ENCODE measurements around the gene ZNF710.

The ZNF710 gene

DNA sequence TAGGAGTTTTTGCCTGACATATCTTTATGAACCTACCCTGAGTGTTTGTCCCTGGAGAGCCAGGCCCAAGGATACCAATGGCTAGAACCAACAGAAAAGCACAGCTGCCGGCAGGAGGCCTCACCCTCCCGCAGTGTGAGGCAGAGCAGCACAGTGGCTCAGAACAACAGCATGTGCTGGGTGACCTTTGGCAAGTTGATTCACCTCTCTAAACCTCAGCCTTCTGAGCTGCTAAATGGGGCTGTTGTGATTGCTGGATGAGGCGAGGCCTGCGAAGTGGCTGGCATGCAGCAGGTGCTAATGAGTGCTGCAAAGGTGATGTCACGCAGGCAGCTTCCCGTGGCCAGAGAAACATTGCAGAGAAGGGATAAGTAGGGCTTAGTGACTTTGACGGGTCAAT is 77.8 kb downstream of the ZNF710 start:
- no peak for DNase-seq (ENCODE audit: low read depth in 2 of 2, low spot score in 1 of 2)

DNA sequence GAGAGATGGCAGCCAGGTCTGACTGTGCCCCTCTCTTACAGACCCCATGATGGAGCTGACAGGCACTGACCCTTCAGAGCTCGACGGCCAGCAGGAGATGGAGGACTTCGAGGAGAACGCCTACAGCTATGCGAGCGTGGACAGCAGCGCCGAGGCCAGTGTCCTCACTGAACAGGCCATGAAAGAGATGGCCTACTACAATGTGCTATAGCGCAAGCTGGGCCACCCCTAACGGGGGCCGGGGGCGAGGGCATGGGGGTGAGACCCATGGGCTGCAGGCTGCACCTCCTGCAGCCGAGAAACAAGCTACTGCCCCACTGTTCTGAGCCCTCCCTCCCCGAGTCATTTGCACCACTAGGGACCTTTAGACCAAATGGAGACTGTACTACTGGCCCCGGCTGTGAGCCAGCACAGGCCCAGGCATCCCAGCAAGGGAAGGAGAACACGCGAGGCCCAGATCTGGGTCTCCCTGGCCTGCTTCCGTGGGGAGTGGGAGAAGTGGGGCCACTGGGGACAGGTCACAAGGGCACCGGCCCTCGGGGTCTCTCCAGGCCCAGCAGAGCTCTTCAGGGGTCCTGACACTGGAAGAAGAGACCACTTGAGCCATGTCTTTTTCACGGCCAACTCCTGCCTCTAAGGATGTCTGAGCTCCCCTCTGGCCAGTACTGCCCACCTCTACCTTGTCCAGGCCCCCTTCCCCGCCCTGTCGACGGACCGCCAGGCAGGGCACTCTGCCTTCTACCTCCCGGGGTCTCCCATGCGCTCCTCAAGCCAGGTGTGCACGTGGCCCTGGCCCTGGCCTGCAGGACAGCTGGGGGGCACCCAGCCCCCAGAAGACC is 78.7 kb downstream of the ZNF710 start:
- DNase-seq (ENCODE audit: low read depth in 2 of 2, low spot score in 1 of 2) = no peak

DNA sequence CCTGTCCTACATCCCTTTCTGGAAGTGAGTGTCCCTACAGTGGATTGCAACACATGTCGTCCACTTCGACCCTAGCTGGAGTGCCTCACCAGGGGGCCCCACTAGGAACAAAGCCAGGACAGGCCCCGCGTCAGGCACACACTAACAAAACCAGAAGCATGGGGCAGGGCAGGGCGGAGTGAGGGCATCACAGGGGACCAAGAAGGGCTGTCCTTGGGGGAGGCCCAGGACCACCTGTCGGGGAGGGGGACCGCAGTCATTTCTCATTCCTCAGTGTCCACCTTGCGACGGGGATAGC is 79.3 kb downstream of the ZNF710 start:
- DNase-seq (ENCODE audit: low read depth in 2 of 2, low spot score in 1 of 2) = no peak

DNA sequence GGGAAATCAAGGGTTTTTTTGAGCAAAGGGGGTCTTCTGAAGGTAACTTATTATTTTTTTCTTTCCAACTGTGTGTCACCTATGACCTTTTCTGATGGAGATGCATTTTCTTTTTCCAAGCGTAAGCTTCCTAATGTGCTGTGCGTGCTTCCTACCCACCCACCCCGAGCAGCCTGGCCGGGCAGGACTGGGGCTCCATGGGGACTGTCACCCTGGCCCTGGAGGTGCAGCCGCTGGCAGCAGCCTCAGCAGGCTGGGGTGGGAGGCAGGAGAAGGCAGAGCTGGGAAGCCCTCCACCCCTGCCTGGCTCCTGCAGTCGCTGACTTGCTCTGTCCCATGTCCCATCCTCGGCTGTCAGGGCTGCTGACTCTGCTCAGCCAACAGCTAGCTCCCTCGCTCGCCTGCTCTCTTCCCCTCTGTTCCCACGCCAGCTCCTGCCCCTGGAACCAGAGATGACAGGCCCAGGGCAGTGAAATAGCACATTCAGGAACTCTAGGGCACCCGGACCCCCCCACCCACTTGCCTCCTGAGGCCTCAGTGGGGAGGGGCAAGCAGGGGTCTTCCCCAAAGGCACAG is 79.8 kb downstream of the ZNF710 start:
- no peak for DNase-seq (ENCODE audit: low read depth in 2 of 2, low spot score in 1 of 2)

DNA sequence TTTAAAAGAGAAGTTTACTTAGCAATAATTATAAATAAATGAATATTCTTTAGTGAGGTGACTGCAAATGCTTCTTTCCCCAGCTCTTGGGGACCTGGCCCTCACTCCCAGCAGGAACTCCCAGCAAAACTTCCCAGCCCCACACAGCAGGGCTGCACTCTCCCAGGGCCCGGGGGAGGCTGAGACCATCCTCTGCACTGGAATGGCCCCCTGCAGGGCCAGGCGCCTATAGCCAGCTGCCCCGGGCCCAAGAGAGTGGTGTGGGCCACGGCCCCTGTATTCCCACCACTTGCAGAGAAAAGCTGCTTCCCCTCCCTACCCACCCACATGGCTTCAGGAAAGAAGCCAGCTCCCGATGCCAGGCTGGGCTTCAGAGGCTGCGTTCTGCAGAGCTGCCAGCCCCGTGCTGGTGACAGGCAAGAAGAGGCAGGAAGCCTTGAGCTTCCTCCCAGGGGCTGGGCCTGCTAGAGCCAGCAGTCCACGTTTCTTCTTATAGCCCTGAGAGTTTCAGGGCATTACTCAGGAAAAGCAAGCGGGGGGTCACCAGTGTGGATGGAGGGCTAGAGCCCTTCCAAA is 81.1 kb downstream of the ZNF710 start:
- no peak for DNase-seq (ENCODE audit: low read depth in 2 of 2, low spot score in 1 of 2)

DNA sequence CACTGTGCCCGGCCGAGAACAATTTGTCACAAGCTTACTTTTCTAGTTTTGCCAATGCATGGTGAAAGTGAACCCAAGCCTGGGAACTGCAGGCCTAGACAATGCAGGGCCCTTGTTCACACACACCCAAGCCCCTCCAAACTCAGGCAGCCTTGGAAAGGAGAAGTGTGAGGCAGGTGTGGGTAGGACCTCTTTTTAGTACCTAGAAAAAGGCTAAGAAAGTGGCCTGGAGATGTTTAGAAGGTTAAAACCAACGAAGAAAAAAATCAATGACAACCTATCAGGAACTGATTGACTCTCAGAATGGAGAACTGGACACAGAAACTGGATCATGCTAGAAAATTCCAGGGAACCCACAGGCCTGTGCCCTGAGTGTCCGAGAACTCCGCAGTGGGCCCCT is 82.3 kb downstream of the ZNF710 start:
- no peak for DNase-seq (ENCODE audit: low read depth in 2 of 2, low spot score in 1 of 2)

DNA sequence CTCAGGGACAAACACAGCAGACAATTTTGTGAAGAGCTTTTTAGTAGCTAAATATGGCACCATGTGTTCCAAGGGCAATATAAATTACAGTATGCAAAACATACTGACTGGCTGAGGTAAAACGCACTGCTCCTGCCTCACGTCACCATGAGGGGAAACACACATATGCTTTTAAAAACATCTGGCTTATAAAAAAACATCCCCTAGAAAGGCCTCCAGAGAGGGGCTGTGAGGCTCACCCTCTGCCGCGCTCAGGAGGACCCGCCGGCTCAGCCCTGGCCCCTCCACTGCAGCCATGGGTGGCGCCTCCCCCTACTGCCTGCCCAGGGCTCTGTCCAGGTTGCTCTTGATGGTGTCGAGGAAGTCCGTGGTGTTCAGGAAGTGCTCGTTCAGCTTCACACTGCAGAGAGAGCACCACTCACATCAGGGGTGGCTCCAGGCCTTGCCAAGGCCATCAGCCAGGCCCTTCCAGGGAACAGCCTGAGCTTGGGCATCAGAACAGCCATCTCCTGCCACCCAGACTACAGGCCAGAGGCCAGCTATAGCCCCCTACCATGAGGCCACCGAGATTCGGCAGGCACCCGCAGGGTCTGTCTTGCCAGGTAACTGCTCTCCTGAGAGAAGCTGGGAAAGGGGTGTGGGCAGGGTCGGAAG is 83.0 kb downstream of the ZNF710 start:
- DNase-seq (ENCODE audit: low read depth in 2 of 2, low spot score in 1 of 2) = no peak

DNA sequence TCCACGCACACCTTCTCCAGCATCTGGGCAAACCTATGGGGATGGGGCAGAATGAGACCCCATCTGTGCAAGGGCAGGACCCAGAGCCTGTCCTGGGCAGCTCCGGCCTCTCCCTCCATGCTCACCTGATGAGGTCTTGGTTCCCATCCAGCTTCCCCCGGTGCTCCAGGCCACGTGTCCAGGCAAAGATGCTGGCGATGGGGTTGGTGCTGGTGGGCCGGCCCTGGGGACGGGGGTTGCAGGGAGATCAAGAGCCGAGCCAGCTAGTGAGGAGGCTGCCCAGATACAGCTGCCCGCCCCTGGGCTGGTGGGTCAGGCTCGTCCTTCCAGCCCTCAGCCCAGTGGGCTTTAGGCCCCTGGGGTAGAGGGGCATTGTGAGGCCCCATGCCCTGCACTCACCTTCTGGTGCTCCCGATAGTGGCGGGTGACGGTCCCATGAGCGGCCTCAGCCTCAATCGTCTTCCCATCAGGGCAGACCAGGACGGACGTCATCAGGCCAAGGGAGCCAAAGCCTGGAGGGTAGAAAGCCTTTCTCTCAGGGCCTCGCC is 83.8 kb downstream of the ZNF710 start:
- DNase-seq (ENCODE audit: low read depth in 2 of 2, low spot score in 1 of 2) = no peak

DNA sequence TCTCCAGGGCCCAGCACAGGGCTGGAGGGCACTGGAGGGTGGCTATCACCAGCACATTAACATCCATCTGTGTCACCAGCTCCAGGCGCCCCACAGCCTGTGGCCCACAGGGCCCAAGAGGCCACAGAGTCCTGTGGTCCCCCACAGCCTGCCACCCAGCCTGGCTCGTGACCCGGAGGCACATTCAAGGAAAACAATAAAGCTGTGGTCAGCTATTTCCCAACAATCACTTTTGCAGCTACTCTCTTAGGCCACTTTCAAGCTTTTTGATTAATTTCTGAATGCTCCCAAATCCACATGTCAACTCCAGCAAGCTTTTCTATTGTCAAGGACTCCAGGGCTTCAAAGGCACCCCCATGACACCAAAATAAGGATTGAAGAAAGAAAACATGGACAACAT is 84.4 kb downstream of the ZNF710 start:
- no peak for DNase-seq (ENCODE audit: low read depth in 2 of 2, low spot score in 1 of 2)

DNA sequence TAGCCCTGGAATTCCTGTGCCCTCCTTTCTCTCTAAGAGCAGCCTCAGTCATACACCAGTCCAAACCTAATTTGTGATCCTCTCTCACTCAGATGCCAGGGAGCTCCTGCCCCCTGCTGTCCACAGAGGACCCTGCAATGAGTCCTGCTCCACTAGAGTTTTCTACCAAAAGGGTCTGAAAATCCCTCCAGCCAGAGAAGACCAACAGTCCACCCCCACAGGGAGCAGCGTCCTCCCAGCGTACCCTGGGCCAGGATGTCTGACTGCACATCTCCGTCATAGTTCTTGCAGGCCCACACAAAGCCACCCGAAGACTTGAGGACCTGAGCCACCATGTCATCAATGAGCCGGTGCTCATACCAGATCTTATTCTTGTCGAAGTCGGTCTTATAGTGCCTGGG is 85.7 kb downstream of the ZNF710 start:
- DNase-seq (ENCODE audit: low read depth in 2 of 2, low spot score in 1 of 2) = no peak

DNA sequence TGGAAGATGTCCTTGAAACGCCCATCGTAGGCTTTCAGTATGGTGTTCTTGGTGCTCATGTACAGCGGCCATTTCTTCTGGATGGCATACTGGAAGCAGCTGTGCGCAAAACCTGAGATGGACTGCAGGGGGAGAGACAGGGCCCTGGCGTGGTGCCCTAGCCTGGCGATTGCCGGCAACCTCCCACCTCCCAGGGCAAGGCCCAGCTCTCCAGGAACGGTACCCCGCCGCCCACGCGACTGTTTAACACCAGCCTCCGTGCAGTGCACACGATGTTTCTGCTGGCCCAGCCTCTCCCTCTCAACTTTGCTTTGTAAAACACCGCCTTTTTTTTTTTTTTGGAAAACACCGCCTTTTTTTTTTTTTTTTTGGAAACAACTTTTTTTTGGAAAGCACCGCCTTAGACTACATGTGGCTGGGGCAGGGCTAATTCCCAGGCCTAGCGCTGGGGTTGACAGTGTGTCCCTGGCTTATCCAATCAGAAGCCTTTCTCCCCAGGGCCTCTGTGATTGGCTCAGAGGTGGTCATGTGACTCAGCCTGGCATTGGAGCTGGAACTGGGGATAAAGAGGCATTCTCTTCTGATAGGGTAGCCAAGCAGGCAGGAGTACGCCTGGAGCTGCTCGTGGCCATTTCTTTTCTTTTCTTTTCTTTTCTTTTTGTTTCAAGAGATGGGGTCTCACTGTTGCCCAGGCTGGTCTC is 86.5 kb downstream of the ZNF710 start:
- DNase-seq (ENCODE audit: low read depth in 2 of 2, low spot score in 1 of 2) = no peak

DNA sequence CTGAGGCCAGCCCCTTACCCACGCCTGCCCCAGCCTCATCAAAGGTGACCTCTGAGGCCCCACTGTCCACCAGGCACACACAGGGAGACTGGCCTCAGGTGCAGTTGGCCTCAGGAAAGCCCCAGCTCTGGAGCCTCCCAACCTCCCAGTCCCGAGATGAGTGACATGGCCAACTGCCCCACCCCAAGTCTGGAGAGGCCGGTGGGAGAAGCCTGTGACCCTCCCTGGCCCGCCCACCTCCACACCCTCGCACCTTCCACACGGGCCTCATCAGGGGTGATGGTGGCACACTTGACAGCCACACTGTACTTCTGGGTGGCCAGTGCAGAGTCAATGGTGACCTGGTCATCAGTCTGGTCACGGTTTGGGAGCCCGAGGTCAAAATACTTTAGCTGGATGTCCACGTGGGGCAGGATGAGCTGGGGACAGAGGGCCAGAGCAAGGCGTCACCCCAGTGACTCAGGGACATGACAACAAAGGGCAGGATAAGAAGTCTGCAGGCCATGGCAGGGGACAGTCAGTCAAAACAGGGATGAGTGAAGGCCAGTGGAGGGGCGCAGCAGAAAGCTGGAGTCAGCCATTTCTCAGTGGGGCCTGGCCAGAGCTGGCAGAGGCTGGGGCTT is 89.2 kb downstream of the ZNF710 start:
- no peak for DNase-seq (ENCODE audit: low read depth in 2 of 2, low spot score in 1 of 2)

DNA sequence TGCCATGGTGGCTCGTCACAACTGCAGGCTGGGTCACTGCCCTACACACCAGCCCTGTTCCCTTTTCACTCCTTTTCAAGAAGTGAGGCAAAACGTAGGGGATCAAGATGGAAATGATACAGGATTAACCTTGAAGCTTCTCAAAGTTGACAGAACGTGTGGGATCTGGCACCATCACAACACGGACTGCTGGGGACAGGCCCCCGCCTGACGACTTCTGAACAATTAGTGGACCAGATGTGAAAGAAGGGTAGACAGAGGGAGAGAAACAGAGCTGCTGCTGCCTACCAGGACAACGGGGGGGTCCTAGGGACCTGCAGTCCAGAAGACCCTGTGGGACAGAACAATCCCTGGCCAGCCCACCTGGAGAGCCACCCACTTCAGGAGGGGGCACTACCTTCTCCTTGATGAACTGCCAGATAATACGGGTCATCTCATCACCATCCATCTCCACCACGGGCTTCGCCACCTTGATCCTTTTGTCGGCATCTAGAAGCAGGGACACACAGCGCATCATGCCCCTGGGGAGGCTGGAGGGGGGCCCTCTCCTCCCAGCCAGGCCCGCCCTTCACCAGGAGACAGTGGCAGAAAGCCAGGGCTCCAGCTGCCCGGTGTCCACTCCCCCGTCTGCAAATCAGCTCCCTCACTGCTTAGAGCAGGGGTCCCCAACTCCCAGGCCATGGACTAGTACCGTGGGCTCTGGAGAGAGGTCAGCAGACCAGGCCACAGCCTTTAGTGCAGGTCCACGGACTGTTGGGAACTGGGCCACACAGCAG is 90.2 kb downstream of the ZNF710 start:
- DNase-seq (ENCODE audit: low read depth in 2 of 2, low spot score in 1 of 2) = no peak

DNA sequence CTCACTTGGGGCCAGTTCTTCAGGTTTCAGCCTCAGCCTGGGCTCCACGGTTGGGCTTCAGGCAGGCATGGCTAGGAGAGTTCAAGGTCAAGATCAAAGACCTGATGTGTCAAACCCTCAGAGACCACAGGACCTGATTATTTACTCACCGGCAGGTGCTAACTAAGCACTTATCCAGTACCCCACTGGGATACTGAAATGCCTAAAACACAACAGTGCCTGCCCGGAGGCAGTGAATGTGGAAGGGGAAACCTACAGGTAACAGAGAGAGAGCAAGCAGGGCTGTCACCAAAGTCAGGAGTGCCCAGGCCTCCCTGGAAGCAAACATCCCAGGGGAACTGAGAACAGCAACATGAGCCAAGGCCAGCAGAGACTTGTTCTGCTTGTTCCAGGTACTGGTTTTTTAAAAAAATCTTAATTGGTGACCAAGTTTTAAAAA is 94.4 kb downstream of the ZNF710 start:
- DNase-seq (ENCODE audit: low read depth in 2 of 2, low spot score in 1 of 2) = no peak

DNA sequence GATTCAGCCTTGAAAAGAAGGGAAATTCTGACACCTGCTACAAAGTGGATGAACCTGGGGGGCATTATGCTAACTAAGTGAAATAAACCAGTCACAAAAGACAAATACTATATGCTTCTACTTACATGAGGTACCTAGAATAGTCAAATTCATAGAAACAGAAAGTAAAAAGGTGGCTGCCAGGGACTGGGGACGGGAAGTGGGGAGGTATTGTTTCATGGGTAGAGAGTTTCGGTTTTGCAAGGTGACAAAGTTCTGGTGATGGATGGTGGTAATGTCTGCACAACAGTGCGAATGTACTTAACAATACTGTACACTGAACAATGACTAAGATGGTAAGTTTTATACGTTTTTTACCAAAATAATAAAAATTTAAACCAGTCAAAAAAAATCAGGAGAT is 96.4 kb downstream of the ZNF710 start:
- DNase-seq (ENCODE audit: low read depth in 2 of 2, low spot score in 1 of 2) = peak in 1 of 2 donors; percentile 41

DNA sequence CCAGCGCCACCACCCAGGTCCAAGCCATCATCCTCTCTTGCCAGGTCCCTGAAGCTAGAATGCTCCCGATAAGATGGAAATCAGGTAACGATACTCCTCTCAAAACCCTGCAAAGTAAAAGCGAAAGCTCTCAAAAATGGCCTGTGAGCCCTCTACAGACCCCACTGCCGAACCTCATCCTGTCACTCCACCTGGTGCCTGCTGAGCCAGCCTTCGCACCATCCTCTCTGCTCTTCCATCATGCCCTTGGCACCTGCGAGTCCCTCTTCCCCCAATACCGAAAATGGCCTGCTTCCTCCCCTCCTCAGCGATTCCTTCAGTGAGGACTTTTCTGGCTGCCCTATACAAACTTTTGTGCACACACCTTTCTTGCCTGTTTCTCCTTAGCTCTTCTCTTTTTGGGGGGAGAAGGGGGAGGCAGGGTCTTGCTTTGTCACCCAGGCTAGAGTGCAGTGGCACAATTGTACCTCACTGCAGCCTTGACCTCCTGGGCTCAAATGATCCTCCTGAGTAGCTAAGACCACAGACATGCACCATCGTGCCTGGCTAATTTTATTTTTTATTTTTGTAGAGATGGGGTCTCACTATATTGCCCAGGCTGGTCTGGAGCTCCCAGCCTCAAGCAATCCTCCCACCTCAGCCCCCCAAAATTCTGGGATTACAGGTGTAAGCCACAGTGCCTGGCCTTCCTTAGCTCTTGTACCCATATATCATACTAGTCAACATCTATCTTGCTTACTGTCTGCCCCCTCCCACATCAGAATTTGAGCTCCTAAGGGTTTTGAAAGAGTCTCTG is 98.1 kb downstream of the ZNF710 start:
- no peak for DNase-seq (ENCODE audit: low read depth in 2 of 2, low spot score in 1 of 2)

DNA sequence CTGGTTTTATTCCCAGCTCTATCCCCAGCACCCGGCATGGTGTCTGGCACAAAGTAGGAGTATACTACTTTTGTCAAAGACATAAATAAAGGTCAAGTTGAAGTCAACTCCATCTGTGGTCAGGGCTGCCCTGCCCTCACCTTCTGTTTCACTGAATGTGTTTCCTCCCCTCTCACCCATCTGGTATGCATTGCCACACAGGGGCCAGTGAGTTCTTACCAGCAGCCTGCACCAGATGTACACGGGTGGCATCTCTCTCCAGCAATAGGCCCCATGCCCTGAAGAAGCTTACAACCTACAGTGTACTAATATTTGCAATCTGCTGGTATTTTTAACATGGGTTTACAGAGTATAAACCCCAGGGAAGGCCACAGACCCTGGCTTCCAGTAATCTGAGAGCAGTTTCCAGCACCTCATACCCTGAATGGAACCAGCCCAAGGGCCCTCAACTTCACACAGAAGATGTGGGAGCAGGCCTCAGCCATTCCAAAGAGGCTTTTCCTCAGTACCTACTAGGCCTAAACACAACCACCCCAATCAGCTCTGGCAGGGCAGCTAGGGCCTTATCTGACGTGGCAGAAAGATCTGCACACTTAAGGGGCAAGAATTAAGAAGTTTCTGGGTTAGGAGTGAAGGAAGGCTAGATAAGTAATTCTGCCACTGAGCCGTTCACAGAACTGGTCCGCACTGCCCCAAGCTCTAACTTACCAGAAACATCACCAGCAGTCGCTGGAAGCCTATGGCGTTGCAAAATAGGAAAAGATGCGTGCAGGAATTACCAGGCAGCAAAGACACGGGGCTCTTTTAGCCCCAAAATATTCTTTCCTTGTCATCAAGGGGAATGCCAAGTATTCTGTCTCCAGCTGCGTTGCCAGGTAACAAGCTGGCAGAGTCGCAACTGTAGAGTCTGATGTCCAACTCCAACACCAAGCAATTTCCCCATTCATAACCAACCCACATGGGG is 99.0 kb downstream of the ZNF710 start:
- no peak for DNase-seq (ENCODE audit: low read depth in 2 of 2, low spot score in 1 of 2)
